GM18526 (cell line): ENCODE measurements around the gene RGS9.

Experiments
- POLR2A ChIP-seq: IDR thresholded peaks from 3 replicates; pipeline ENCODE4 v1.6.1; 2011; ENCODE audit not compliant: insufficient read length; ENCODE audit errors: extremely low read depth

RGS9 gene

GRCh38 chr17:65208717-65209116, 71.5 kb downstream of the RGS9 start:
- no peak for TF ChIP-seq POLR2A

GRCh38 chr17:65218261-65218660, 81.1 kb downstream of the RGS9 start:
- TF ChIP-seq POLR2A = no peak

GRCh38 chr17:65219124-65219523, 82.0 kb downstream of the RGS9 start:
- TF ChIP-seq POLR2A = no peak

DNA sequence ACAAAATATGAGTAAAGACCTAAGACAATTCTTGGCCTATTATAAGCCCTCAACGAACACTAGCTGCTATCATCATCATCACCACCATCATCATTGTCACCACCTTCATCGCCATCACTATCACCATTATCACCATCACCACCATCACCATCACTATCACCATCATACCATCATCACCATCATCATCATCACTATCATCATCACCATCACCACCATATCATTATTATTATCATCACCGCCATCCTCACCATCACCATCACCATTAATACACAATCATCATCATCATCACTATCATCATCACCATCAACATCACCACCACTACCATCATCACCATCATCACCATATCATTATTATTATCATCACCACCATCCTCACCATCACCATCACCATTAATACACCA, 82.5 kb downstream of the RGS9 start:
- no peak for TF ChIP-seq POLR2A

DNA sequence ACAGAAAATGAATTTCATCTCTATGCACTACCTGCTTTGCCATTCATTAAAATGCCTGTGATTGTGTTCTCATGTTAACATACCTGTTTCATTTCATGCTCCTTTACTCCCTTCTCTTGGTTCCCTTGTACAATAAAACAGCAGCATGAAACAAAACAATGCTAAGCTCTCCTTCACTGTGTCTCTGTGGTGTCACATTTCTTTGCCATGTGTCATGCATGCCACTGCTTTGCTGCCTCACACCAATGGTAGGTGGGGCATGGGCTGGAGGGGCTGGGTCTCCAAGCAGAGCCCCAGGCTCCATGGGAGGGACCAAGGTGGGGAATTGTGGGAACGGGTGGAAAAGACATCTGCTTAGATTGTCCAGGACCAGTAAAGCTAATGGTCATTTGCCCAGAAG, 83.6 kb downstream of the RGS9 start:
- no peak for TF ChIP-seq POLR2A

DNA sequence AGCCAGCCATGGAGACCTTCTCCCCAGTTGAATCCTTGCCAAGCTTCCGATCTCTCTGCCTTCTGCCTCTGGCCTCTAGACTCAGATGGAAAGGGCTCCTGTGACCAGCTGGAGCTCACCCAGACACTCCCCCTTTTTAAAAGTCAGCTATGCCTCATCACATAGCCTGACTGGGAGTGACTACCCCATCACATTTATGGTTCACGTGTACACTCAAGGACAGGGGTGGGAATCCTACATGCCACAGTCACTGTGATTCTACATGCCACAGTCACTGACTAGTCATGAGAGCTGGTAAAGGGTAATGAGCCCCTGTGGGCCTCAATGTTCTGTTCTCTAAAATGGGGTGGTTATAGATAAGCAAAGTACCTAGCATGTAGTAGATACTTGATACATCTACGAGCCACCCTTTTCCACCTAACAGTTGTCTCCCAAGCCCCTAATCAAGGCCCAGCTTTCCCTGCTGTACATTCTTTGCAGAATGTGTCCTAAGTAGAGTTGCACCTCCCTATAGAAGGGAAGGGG, 85.1 kb downstream of the RGS9 start:
- no peak for TF ChIP-seq POLR2A

DNA sequence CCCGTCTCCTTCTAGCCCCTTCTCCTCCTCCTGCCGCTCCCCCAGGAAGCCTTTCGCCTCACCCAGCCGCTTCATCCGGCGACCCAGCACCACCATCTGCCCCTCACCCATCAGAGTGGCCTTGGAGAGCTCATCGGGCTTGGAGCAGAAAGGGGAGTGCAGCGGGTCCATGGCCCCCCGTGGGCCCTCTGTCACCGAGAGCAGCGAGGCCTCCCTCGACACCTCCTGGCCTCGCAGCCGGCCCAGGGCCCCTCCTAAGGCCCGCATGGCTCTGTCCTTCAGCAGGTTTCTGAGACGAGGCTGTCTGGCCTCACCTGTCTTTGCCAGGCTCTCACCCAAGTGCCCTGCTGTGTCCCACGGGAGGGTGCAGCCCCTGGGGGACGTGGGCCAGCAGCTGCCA, 87.9 kb downstream of the RGS9 start:
- TF ChIP-seq POLR2A = no peak

DNA sequence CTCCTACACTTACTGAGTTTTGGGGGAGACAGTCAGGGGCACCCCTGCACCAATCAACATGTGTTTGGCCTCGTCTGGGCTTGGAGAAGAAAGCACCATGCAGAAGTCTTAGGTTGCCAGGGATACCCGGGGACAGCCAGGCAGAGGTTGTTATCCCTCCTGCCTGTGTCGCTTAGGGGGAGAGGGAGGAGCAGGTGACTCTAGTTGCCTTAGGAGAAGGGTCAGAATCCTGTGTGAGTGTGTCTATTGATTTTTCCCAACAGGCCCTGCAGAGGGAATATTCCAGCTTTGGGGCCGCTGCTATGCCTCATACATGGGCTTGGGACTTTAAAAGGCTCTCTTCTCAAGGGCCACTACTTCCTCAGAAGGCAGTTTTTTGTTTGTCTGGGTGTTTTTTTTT, 89.1 kb downstream of the RGS9 start:
- TF ChIP-seq POLR2A = no peak

DNA sequence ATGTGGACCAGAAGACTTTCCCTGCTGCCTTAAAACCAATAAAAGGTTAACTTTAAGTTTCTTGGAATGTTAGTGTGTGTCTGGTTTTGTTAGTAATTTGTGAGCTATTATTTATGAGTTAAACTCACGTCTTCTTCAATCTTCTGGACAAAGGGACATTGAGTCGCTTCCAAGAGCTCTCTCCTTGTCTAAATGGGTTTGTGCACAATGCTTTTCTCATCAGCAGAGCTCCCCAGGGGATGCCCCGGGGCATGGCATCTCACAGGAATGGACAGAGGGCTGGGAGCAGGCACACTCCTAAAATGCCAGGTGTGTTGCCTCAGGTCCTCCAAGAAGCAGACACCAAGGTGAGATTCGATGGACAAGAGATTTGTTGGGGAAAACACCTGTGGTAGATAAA, 90.5 kb downstream of the RGS9 start:
- TF ChIP-seq POLR2A = no peak

- no peak for TF ChIP-seq POLR2A
Observed at GRCh38 chr17:65228287-65228686, 91.1 kb downstream of the RGS9 start.

DNA sequence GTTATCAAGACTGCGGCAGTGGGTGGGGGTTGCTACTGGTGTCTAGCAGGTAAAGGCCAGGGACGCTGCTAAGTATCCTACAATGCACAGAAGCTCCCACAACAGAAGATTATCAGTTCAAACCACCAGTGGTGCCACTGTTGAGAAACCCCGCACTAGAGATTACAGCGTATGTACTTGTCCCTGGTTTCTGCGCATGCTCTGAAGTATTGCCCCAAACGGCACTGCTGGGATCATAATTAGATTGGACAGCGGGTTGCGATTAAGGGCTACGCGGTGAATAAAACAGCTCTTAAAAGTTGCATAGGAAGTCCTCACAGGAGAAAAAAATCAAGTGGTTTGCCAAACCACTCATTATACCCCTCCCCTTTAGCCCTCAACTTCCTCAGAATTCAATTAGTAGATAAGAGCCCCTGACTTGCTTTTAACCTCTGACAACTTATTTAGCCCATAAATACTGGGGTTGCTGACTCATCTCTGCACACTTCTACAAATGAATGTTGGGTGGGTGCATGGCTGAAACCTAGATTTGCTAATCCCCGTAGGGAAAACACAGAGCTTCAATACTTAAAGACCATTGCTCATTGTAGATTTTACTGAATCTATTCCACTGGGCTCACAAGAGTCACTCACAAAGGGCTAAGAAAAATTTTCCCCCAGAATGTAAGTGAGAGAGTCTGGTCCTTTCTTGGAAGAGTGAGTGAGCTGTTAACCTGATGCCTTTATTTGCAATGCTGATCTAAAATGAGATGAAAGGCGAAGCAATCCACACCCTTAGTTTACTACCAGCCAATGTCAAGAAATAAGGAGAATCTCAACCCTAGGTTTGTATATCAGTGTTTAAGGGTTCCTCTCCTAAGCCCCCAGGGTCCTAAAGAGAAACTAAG, 91.8 kb downstream of the RGS9 start:
- no peak for TF ChIP-seq POLR2A

GRCh38 chr17:65229621-65229995, 92.4 kb downstream of the RGS9 start:
- no peak for TF ChIP-seq POLR2A

GRCh38 chr17:65230040-65230439, 92.9 kb downstream of the RGS9 start:
- TF ChIP-seq POLR2A = no peak

DNA sequence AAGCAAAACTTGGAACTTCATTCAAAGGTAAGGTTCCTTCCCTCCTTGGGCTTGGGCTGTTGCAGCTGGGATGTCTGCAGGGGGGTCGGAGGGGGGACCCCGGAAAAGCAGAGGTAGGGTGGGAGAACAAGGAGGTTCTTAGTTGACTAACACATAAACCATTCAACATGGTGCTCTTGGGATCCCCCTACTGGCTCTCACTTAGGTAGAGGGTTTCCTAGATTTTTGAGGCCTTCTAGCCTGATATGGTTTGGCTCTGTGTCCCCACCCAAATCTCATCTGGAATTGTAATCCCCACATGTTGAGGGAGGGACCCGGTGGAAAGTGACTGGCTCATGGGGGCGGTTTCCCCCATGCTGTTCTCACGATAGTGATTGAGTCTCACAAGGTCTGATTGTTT, 93.9 kb downstream of the RGS9 start:
- no peak for TF ChIP-seq POLR2A

DNA sequence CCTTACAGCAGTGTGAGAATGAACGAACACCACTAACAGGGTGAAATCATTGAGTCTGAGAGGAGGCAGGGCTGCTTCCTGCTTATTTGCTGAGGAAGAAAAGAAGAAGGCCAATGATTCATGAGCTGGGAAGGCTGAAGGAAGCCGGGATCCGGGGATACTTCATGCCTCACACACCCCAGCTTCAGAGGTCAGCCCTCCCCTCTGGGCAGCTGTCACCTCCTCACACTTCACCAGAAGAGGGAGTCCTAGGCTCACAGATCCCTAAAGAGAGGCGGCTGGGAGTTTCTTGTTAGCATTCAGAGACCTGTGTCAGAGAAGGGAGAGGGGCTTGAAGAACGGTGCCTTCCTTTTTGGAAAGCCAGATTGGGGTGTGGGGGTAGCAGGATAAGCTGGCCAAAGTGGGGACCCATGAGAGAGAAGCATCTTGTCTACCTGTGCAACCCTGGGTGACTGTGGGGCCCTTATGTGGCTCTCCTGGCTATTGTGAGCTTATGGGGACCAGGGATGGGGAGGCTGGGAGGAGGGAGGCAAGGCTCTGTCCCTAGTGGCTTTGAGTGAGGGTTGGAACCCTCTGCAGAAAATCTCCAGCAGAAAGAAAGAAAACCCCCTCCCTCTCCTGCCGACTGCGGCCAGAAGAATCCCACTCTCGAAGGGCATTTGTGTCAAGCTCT, 94.6 kb downstream of the RGS9 start:
- no peak for TF ChIP-seq POLR2A

- no peak for TF ChIP-seq POLR2A
Observed at GRCh38 chr17:65235284-65235683, 98.1 kb downstream of the RGS9 start.
